Activated CD4-positive, alpha-beta T cell treated with anti-CD3 and anti-CD28 coated beads, Interleukin-2, amount 50 U/mL, for 24 hours (primary cell): ENCODE measurements around the gene PIGA.
"Not testable (repeated sequence)": the region's sequence is repeated elsewhere in the genome, so short reads cannot be mapped to it uniquely, and the experiment has no call there.

Experiments
- DNase-seq, 2 donors: peaks; one replicate each; pipeline ENCODE4 v3.0.0-alpha.2; 2020; ENCODE audit warnings: low read depth in 1 of 2, low spot score in 1 of 2

Gene PIGA

DNA sequence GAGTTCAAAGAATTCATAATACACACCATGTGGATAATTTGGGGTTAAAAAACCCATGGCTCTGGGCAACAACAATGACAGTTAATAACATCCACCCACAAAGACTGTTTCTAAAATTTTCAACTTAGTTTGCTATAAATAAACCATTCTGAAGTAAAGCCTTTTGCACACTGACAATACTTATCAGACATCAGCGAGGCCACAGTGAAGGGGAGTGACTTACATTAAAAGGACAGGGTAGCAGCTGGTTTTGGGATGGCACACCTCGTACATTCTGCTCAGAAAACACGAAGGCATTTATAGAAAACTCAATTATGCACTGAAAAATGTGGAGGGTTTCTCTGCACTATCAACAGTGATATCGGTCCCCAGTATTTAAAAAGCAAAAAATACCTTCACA lies 15.0 kb downstream of the PIGA start:
- DNase-seq, result no peak

GRCh38 chrX:15319075-15319474 lies 16.2 kb downstream of the PIGA start:
- no peak for DNase-seq

- DNase-seq, result no peak
Observed at GRCh38 chrX:15315509-15315908, 19.8 kb downstream of the PIGA start, which contains the start of gene ASB11. TSS of gene ASB11 (minus strand) at chrX:15315640. CDS start at chrX:15315605, 35 bp downstream.

GRCh38 chrX:15314472-15314871 lies 20.9 kb downstream of the PIGA start:
- no peak for DNase-seq

GRCh38 chrX:15311119-15311518 lies 24.2 kb downstream of the PIGA start:
- no peak for DNase-seq

DNA sequence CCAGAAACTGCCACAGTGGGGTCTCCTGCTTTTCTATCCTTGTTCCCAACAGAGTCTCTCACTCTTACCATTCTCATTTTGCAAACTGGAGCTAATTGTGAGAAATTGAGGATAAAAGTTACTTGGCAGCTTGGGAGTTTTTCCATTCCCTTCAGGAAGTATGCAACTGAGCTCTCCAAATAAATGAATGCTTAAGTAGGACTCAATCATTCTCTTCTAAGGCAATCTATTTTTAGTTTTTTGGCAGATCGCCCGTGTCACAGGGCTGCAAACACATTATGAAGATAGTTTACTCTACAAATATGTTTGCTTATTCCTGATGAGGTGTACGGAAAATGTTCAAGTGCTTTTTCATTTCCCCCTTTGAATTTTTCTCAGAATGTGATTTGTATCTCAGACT lies 25.2 kb downstream of the PIGA start:
- no peak for DNase-seq

DNA sequence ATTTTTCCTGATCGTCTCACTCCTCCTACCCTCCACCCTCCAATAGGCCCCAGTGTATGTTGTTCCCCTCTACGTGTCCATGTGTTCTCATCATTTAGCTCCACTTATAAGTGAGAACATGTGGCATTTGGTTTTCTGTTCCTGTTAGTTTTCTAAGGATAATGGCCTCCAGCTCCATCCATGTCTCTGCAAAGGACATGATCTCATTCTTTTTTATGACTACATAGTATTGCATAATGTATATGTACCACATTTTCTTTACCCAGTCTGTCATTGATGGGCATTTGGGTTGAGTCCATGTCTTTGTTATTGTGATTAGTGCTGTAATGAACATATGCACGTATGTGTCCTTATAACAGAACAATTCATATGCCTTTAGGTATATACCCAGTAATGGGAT lies 29.4 kb downstream of the PIGA start:
- not testable (repeated sequence) for DNase-seq

DNA sequence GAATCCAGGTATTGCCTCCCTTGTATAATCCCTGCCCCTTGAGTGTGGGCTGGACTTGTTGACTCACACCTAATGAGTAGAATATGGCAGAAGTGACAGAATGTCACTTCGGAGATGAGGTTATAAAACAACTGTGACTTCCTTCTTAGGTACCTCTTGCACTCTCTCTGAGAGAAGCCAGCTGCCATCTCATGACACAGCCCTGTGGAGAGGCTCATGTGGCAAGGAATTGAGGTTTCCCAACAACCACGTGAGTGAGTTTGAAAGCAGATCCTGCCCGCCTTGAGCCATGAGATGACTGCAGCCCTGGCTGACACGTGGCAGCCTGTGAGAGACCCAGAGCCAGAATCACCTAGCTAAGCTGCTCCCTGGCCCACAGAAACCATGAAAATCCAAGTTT lies 33.4 kb downstream of the PIGA start:
- no peak for DNase-seq

GRCh38 chrX:15299941-15300851 lies 35.1 kb downstream of the PIGA start:
- no peak for DNase-seq

GRCh38 chrX:15298780-15299179 lies 36.5 kb downstream of the PIGA start:
- no peak for DNase-seq

GRCh38 chrX:15298201-15298600 lies 37.1 kb downstream of the PIGA start:
- no peak for DNase-seq

DNA sequence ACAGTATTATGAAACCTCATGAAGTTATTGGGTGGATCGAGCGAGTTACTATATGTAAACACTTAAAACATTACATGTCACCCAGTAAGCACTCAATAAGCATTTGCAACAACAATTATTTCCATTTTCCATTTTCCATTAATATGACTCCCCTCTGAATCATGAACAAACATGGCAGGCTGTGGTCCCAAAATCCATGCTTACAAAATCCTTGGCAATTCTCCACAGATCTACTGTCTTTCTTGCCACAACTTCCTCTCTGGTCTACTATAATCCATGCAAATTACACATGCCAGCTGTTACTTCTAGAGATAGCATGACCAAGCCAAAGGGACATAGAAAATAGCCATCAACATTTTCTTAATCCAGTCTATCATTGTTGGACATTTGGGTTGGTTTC lies 41.9 kb downstream of the PIGA start:
- no peak for DNase-seq

DNA sequence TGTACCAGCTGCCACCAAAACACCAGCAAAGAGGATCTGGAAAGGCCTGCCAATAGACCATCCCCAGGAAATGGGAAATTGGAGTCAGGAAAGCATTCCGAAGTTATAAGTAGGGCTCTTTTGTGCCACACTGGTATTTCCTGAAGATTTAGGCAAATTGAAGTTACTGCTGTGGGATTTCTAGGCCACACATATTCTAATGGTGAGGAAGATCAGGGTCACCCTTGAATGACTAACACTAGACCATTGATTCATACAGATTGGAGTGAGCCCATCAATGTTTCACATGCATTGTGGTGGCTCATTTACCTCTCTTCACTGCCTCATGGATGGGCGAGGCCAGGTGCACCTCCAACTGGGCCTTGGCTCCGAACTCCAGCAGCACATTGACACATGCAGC lies 42.5 kb downstream of the PIGA start:
- DNase-seq, result no peak

DNA sequence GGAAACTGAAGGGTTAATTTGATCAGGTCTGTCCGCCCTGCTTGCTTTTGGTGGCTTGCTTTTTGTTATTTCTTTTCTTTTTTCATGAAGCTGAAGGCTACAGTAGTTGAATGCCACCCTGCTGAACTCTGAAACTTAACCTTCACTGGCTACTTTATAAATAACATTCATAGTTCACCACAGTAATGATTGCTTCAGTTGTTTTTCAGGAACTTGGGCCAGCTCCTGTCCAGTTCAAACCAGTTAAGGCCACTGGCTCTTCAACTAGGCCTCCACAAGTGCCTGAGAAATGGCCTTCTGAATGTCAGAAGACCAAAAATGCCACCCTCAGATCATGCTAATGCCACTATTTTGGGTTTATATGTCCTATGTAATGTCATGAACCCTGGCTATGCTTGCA lies 57.7 kb downstream of the PIGA start:
- DNase-seq, result no peak

- DNase-seq, result no peak
Observed at GRCh38 chrX:15274946-15275345, 60.4 kb downstream of the PIGA start.

GRCh38 chrX:15273275-15273674 lies 62.0 kb downstream of the PIGA start:
- not testable (repeated sequence) for DNase-seq

- DNase-seq, result no peak
Observed at GRCh38 chrX:15271757-15272156, 63.6 kb downstream of the PIGA start.

- no peak for DNase-seq
Observed at GRCh38 chrX:15269618-15270521, 65.5 kb downstream of the PIGA start, which contains the start of gene ASB9. TSS of gene ASB9 (minus strand) at chrX:15270083. CDS start at chrX:15269874, 209 bp downstream.
